Measurements from ENCODE around the gene FOCAD. TPM values are rescaled to one million over a fixed set of nuclear protein-coding genes. Genes with fewer than 3 reads are reported as not detected.

Gene FOCAD
- total and polyA plus RNA-seq, 2 of the 8 experiments (the other 6 are each of a cell fraction or from before 2014, with no cell fraction given) = 22.0 to 38.4 TPM

GRCh38 chr9:20651939-20652338, 32.1 kb upstream of the FOCAD start (continued):
- no peak for TF ChIP-seq SRF (IDR thresholded peaks at IDR 0.05; ENCODE audit: low read depth, low read length)
- no peak for TF ChIP-seq SP2 (IDR thresholded peaks at IDR 0.05; ENCODE audit: low read length)
- TF ChIP-seq ASH2L (IDR thresholded peaks at IDR 0.05; ENCODE audit: low read length) = no peak
- TF ChIP-seq CHD7 (IDR thresholded peaks at IDR 0.05; ENCODE audit: insufficient replicate concordance, low read length) = no peak
- no peak for TF ChIP-seq CBX5 (IDR thresholded peaks at IDR 0.05; ENCODE audit: low read depth, low read length)
- TF ChIP-seq GTF2F1 (IDR thresholded peaks at IDR 0.05; ENCODE audit: borderline replicate concordance, low read depth, low read length) = no peak

All from H1 (cell line).